ENCODE results near the gene TRRAP. TPM values are rescaled to one million over a fixed set of nuclear protein-coding genes. Genes with fewer than 3 reads are reported as not detected.
A peak's percentile ranks its signal among the peaks of the same experiment; 100 is the strongest.
"Not testable (repeated sequence)": the region's sequence is repeated elsewhere in the genome, so short reads cannot be mapped to it uniquely, and the experiment has no call there.

TRRAP gene
- total RNA-seq, 1 donor from 2014 or later = 66.9 TPM

GRCh38 chr7:98872328-98872924 lies 5.9 kb upstream of the TRRAP start:
- peaks cover 59% of the 10 kb centered on the region for H3K27me3 Mint-ChIP-seq (ENCODE audit: low read depth)
- TF ChIP-seq CTCF (conservative IDR thresholded peaks at IDR 0.05) = peak; percentile 48
- no peaks in the 10 kb centered on the region for H3K36me3 Mint-ChIP-seq (ENCODE audit: low read depth)
- H3K27ac Mint-ChIP-seq (ENCODE audit: unreplicated experiment) = no peak overlapping the region
- no peaks in the 10 kb centered on the region for H3K4me1 Mint-ChIP-seq
- H3K4me3 Mint-ChIP-seq = peak overlapping the region; percentile 56
- H3K9me3 Mint-ChIP-seq = no peaks in the 10 kb centered on the region
- no peak for DNase-seq (ENCODE audit: low read depth, low spot score)

- not testable (repeated sequence) for H3K27ac Mint-ChIP-seq (ENCODE audit: unreplicated experiment)
Observed at GRCh38 chr7:98873610-98874009, 4.7 kb upstream of the TRRAP start.

GRCh38 chr7:98874942-98875341 lies 3.4 kb upstream of the TRRAP start:
- no peak for DNase-seq (ENCODE audit: low read depth, low spot score)

More at GRCh38 chr7:98873610-98874009, 4.7 kb upstream of the TRRAP start:
- not testable (repeated sequence) for H3K36me3 Mint-ChIP-seq (ENCODE audit: low read depth); H3K4me3 Mint-ChIP-seq; DNase-seq (ENCODE audit: low read depth, low spot score); H3K4me1 Mint-ChIP-seq; H3K9me3 Mint-ChIP-seq
- H3K27me3 Mint-ChIP-seq (ENCODE audit: low read depth) = peaks cover 48% of the 10 kb centered on the region

GRCh38 chr7:98875501-98875900 lies 2.8 kb upstream of the TRRAP start:
- Mint-ChIP-seq H3K27me3 (ENCODE audit: low read depth) (peaks cover 33% of the 10 kb centered on the region), H3K27ac (ENCODE audit: unreplicated experiment) (no peak overlapping the region), H3K36me3 (ENCODE audit: low read depth) (no peaks in the 10 kb centered on the region), H3K9me3 (no peaks in the 10 kb centered on the region), H3K4me3 (peak overlapping the region; percentile 71), H3K4me1 (peaks cover 14% of the 10 kb centered on the region)
- no peak for TF ChIP-seq CTCF (conservative IDR thresholded peaks at IDR 0.05)
- DNase-seq (ENCODE audit: low read depth, low spot score) = no peak

More at GRCh38 chr7:98874942-98875341, 3.4 kb upstream of the TRRAP start:
- H3K36me3 Mint-ChIP-seq (ENCODE audit: low read depth) = no peaks in the 10 kb centered on the region
- no peaks in the 10 kb centered on the region for H3K9me3 Mint-ChIP-seq
- TF ChIP-seq CTCF (conservative IDR thresholded peaks at IDR 0.05) = no peak
- no peak overlapping the region for H3K4me3 Mint-ChIP-seq
- H3K27me3 Mint-ChIP-seq (ENCODE audit: low read depth) = peaks cover 39% of the 10 kb centered on the region
- no peak overlapping the region for H3K27ac Mint-ChIP-seq (ENCODE audit: unreplicated experiment)
- H3K4me1 Mint-ChIP-seq = peaks cover 9% of the 10 kb centered on the region

- no peaks in the 10 kb centered on the region for H3K9me3 Mint-ChIP-seq
- H3K4me3 Mint-ChIP-seq = peak overlapping the region; percentile 78
- peaks cover 6% of the 10 kb centered on the region for H3K36me3 Mint-ChIP-seq (ENCODE audit: low read depth)
- peaks cover 20% of the 10 kb centered on the region for H3K27me3 Mint-ChIP-seq (ENCODE audit: low read depth)
- H3K4me1 Mint-ChIP-seq = peaks cover 16% of the 10 kb centered on the region
- TF ChIP-seq CTCF (conservative IDR thresholded peaks at IDR 0.05) = no peak
- no peak for DNase-seq (ENCODE audit: low read depth, low spot score)
- no peak overlapping the region for H3K27ac Mint-ChIP-seq (ENCODE audit: unreplicated experiment)
Observed at GRCh38 chr7:98877146-98877545, 1.2 kb upstream of the TRRAP start.

GRCh38 chr7:98877692-98878364 lies 504 bp upstream of the TRRAP start:
- no peak for DNase-seq (ENCODE audit: low read depth, low spot score)
- Mint-ChIP-seq H3K27me3 (ENCODE audit: low read depth) (peaks cover 16% of the 10 kb centered on the region), H3K36me3 (ENCODE audit: low read depth) (peaks cover 8% of the 10 kb centered on the region), H3K4me3 (peak overlapping the region; percentile 78), H3K27ac (ENCODE audit: unreplicated experiment) (no peak overlapping the region), H3K4me1 (peaks cover 16% of the 10 kb centered on the region), H3K9me3 (no peaks in the 10 kb centered on the region)
- no peak for TF ChIP-seq CTCF (conservative IDR thresholded peaks at IDR 0.05)
